Measurements from ENCODE around the gene APOBEC3A.

The APOBEC3A gene

DNA sequence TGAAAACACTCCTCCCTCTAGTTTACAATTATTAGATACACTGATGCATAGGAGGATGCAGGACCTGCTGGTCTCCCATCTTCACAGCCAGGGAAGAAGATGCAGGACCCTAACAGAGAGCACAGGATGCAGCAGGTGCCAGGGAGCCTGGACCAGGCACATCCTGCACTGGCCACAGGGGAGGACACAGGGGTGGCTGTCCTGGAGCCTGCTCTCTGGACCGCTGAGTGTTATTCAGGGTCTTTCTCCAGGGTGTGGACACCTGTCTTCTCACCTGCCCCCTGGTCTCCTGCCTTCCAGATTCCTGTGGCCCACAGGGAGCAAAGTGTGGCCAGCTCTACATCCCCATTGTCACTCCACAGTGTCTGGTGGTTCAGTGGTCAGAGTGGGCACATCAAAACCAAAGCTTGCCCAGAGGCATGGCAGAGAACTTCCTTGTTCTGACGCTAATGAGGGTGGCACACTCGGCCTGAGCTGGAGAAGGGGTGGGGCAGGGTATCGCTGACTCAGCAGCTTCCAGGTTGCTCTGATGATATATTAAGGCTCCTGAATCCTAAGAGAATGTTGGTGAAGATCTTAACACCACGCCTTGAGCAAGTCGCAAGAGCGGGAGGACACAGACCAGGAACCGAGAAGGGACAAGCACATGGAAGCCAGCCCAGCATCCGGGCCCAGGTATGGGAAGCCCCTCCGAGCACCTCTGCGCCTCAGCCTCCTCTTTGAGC lies at the start of gene APOBEC3A:
Gene APOBEC3A, plus strand, starts transcription at position 564 of the 725 bp plus-strand sequence. Its CDS starts 83 bp downstream, at position 647.
- DNase-seq: peak; percentile 60

DNA sequence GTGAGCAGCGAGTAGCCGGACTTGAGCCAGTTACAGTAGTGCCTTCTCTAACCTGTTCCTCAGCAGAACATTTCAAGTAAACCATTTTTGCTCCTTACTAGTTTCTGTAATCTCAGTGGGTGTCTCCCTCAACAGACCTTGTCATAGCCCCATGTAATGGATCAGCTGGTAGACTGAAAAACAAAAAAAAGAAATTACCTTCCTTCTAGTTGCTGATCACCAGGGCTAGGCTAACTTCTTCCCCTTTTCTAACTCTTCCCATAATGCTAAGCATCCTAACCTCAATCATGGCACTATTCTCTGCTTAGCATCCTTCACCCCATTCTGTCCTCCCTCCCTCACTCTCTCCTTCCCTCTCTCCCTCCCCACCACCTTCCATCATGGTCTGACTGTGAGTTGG lies 49.6 kb upstream of the APOBEC3A start:
- no peak for DNase-seq

DNA sequence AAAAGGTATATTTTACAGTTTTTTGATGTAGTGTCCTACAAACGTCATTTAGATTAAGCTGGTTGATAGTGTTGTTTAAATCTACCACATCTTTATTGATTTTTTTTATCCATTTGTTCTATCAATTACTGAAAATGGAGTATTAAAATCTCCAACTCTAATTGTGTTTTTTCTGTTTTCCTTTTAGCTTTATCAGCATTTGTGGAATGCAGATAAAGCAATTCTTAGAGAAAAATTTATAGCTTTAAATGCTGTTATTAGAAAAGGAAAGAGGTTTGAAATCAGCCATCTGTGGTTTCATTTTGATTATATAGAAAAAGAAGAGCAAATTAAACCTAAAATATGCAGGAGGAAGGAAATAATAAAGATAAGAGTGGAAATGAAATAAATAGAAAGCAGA lies 46.0 kb upstream of the APOBEC3A start:
- DNase-seq: no peak

DNA sequence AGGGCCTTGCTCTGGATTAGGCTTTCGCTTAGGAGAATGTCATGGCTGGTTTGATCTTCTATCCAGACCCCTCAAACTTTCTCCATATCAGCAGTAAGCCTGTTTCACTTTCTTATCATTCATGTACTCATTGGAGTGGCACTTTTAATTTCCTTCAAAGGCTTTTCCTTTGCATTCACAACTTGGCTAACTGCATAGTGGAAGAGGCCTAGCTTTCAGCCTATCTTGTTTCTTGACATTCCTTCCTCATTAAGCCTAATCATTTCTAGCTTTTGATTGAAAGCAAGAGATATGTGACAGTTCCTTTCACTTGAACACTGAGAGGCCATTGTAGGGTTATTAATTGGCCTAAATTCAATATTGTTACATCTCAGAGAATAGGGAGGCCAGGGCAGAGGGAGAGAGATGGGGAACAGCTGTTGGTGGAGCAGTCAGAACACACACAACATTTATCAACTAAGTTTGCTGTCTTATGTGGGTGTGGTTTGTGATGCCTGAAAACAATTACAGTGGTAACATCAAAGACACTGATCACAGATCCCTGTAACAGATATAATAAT lies 37.7 kb upstream of the APOBEC3A start:
- no peak for DNase-seq

DNA sequence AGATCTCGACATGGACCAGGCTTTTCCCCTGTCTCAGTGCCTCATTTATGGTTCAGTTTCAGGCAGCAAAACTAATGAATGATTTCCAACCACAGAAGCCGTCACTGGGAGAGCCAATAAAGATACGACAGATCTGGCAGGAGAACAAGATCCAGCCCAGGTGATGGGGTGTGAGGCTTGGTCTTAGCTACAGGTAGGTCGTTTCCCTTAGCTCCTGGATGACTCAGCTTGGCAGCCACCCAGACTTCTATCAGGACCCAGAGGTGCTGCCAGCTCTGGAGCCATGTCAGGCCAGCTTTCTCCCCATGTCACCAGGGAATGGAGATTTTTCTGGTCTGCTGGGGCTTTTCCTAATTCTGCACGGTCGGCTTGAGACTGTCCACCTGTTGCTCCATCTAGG lies 36.3 kb upstream of the APOBEC3A start:
- no peak for DNase-seq

DNA sequence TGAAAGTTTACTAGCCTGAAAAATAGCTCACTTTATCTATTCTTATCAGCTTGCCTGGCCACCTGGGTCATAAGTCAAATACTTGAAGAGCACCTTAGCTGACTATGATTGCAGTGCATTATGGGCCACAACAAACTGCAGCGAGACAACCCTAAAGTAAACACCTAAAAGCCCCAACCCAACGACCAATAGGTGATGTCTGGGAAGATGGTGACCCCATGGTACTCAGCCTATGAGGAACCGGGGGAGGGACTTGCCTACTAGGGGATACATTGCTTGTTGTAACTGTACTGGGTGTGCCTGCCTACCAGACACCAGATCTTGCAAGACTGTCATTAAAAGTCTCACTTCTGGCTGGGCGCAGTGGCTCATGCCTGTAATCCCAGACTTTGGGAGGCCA lies 35.6 kb upstream of the APOBEC3A start:
- no peak for DNase-seq

DNA sequence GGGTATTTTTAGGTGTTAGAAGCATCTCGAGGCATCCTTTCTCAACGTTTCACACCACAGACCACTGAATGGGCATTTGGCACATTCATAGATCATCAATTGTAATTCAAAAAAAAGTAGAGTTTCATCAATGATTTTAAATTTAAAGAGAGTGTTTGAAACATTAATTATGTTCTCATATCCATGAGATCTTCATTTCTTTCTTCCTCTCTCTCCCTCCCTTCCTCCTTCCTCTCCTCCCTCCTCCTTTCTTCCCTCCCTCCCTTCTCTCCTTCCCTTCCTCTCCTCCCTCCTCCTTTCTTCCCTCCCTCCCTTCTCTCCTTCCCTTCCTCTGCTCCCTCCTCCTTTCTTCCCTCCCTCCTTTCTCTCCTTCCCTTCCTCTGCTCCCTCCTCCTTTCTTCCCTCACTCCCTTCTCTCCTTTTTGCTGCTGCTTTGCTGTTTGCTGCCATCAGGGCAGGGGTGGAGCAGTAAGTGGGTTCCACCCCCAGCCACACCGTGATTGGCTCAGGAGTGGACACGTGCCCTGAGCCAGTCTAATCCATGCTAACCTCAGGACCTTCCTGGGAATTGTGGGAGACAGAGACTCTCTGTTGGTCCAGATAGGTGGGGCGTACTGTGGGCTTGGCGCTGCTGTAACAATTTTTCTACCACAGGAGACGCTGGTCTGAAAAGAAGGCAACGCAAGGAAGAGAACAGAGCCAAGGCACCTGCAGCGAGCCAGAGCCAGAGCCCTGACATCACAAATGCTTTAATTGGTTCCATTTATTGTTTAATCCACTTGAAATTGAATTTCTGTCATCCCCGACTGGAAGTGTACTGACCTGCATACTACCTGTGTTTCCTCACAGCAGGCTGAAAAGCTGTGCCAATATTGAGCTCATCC lies 33.7 kb upstream of the APOBEC3A start:
- no peak for DNase-seq

DNA sequence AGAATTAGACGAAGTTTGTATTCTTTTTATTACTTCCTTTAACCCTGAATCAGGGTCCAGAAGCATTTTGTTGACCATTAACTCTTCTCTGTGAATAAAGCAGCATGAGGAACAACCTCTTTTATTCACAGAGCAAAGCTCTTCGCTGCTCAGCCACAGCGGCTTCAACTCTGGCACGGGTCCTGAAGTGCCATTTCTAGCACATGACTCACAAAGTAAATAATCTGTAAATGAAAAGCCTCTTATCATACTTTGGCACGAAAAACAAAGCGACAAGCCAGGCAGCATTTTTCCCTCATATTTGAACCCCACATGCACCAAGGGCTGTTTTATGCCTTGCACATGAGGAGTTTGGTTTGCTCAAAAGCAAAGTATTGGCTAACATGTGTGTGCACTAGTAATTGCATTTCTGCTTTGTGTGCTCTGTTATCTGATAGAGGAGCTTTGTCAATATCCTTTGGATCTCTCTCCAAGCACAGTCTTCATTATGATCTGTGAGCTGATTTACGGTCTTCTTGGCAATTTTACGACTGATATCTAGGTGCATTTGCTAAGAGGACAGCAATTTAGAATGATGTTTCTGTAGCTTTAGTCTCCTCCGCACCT lies 33.0 kb upstream of the APOBEC3A start:
- no peak for DNase-seq

DNA sequence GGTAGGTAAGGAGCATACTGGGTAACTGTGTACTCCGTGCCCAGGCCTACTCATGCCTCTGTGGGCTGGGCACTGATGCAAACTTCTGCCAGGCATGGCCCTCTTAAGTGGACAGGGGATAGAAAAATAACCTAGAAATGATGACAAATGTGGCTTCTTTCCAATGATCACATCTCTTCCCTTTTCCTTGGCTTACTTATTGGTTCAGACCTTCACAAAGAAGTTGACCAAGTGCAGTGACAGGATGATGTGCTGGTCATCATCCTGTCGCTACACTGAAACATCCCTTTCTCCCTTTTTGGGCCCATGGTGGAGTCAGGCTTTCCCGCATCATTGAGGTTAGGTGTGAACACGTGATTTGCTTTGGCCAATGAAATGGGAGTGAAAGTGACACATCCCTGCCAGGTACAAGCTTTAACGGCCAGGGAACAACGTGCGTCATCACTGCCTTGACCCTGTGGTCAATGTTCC lies 31.8 kb upstream of the APOBEC3A start:
- no peak for DNase-seq

DNA sequence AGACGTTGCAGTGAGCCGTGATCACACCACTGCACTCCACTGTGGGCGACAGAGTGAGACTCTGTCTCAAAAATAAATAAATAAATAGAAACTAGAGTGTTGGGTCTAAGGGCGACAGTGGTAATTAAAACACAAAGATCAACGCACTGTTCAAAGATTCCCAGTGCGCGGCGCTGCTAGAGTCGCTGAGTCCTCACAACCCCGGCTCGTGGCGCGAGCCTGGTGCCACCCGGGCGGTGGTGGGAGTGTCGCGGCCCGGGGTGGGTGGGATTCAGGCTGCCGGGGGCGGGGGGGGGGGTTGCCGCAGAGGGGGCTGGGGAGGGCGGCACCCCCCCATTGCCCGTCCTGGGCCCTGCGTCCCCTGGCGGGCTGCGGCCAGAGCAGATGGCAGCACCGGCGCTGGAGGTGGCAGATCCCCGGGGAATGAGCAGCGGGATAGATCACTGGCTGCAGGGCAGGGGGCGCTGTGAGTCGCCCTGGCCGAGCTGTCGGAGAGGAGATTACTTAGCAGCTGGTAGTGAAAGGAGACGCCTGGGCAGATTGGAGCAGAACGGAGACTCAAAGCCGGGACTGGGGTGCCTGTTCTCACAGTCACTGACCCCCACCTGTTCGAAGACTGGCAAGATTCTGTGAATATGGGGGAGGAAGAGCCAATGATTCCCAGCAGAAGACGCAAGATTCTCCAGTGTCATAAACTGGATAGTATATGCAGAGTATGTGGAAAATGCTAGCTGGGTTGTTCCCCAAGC lies 30.2 kb upstream of the APOBEC3A start:
- DNase-seq: peak; percentile 83

DNA sequence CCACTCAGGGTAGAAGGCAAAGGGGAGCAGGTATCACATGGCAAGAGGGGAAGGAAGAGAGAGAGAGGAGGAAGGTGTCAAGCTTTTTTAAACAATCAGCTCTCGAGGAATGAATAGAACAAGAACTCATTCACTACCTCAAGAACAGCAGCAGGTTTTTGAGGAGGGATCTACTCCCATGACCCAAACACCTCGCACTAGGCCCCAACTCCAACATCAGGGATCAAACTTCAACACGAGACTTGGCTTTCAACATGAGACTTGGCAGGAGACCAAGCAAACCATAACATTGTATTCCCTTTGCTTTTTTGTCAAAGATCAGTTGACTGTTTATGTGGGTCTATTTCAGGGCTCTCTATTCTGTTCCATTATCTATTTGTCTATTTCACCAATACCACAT lies 26.9 kb upstream of the APOBEC3A start:
- DNase-seq: no peak

DNA sequence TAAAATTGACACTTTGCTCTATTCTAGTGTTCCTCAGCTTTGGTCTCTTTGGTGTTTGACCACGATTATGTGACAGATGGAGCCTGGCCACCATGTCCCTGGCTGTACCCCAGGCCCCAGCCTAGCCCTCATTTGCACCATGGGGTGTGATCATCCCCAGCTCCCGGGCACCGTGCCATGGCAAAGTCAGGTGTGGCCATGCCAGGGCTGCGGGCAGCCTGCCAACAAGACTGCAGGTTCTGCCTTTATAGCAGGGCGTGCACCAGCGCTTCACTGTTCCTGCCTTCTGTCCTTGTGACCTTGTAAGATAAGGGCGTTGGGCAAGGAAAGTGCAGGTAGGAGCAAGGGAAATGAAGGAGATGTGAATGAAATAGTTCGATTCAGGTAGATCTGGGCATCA lies 22.4 kb upstream of the APOBEC3A start:
- DNase-seq: no peak

DNA sequence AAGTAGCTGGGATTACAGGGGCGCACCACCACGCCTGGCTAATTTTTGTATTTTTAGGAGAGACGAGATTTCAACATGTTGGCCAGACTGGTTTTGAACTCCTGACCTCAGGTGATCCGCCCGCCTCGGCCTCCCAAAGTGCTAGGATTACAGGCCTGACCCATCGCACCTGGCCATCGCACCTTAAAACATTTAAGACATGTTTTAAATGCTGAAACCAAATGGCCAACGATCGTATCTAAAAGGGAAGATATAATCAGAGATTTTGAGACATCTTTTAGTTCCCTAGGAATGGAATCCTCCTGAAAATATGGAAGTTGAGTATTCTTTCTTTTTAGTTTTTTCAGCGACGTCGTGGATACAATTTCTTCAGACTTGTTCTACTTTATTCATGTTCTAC lies 21.8 kb upstream of the APOBEC3A start:
- no peak for DNase-seq

DNA sequence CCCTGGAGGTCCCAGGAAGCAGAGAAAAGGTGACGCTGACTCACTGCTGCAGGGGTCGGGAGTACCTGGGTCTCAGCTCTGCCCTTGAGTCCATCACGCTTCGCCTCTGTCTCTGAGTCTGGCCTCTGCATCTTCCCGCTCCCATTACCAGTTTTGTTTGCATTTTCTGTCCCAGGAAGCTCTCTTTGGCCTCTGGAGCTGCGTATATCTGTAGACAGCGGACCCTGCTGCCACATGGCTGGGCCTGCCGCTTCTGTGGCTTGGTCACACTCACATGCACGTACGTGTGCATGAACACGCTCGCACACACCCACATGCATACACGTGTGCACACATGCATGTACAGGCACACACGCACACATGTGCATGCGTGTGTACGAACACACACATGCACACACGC lies 20.8 kb upstream of the APOBEC3A start:
- DNase-seq: no peak

DNA sequence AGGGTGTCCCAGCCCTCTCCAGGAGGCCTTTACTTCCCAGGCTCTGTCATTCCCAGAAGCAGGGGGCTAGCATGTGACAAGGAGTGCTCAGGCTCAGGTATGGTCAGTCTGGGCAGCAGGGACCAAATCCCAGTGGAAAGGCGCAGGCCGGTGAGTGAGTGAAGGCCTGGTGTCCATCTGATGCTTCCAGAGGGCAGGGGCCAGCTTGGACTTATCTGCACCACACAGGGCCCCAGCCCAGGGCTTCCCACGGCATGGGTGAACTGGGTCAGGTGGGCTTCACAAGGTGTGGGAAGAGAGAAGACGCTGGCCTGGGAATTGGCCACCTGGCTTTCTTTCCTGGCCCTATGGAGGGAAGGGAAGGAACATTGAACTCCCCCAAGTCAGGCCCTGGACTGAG lies 20.4 kb upstream of the APOBEC3A start:
- no peak for DNase-seq

DNA sequence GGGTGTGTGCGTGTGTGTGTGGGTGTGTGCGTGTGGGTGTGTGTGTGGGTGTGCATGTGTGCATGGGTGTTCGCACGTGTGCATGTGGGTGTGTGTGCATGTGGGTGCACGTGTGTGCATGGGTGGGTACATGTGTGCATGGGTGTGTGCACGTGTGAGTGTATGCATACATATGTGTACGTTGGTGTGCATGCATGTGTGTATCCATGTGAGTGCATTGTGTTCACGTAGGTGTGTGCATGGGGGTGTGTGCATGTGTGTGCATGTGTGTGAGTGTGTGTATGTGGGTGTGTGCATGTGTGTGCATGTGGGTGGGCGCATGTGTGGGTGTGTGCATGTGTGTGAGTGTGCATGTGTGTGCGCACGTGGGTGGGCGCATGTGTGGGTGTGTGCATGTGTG lies 19.9 kb upstream of the APOBEC3A start:
- no peak for DNase-seq

DNA sequence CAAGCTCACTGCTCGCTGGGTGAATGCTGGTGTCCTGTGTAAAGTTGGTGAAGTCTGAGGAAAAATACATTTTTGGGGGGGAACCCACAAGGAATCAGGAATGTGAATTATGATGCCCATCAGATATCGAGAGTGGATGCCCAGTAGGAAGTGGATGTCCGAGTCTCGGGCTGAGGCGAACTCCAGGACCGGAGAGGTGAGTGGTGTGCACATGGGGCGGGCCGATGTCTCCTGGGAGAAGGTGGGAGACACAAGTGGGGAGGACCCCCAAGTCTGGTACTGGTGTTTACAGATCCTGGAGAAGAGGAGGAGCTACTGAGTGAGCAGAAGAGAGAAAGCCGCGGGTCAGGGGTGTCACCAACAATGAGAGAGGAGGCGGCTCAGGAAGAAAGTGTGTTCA lies 19.2 kb upstream of the APOBEC3A start:
- no peak for DNase-seq

DNA sequence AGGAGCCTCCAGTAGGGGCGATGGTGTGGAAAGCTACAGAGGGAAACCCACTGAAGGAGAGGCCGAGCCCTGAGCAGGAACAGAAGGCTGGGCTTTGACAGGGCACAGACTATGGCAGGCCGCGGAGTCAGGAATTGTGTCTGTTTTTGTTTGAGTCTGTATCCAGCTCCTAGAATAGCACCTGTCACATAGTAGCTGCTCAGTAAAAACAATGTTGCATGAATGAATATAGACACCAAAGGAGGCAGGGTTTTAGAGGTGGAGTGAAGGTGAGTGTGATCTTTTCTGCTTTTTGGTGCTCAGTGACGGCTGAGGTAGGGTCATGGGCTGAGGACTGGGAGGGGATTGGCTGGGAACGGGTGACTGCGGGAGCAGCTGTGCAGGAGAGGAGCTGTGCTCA lies 18.5 kb upstream of the APOBEC3A start:
- no peak for DNase-seq

DNA sequence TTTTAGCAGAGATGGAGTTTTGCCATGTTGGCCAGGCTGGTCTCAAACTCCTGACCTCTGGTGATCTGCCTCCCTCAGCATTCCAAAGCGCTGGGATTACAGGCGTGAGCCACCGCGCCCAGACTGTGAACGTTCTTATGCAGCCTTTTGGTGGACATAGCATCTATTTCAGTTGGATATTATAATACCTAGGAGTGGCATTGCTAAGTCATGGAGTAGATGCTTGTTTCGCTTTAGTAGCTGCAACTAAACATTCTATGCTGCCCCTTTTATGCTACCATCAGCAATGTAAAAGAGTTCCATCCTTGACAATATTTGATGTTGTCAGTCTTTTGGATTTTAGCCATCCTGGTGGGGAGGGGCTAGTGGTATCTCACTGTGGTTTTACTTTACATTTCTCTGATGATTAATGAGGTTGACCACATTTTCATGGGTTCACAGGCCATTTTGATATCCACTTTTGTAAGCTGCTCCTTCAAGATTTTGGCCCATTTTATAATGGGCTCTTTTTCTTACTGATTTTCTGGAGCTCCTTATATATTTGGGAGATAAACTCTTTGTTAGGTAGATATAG lies 16.5 kb upstream of the APOBEC3A start:
- DNase-seq: no peak

DNA sequence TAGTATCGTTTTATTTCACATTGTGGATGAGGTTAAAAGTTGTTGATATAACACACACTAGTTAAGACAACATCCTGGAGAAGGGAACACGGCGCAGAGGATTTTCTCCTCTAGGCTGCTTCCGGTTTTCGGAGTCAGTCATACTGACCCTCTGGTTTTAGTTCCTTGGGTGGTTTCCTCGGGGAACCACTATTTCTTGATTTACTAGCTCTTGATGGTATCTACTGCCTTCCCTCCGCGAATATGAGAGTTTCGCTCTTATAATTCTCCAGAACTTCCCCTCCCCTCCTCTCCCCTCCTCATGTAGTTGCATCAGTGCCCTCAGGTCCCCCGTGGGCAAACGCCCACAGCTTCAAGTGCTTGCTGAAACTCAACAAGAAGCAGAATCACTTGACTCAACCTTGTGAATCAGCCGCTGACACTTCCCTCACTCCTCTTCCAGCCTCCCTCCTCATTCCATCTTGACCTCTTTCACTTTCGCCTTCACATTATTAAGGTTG lies 15.9 kb upstream of the APOBEC3A start:
- peak; percentile 89 for DNase-seq

DNA sequence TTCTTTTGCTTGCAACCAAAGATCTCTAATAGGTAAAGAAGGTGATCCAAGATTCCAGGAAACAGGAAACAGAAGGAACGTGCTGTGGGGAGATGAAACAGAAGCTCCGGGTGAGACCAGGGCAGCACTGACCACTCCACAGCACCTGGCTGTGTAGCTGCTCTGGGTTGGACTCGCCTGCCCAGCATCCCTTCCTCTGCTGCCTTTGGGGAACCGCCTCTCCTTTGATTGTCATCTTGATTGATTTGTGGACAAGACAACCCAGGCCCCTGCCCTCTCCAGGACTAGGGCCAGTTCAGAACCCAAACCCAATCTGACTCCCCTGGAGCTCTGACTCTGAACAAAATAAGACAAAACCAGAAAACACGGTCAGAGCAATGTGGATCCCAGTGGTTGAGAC lies 14.7 kb upstream of the APOBEC3A start:
- DNase-seq: no peak

DNA sequence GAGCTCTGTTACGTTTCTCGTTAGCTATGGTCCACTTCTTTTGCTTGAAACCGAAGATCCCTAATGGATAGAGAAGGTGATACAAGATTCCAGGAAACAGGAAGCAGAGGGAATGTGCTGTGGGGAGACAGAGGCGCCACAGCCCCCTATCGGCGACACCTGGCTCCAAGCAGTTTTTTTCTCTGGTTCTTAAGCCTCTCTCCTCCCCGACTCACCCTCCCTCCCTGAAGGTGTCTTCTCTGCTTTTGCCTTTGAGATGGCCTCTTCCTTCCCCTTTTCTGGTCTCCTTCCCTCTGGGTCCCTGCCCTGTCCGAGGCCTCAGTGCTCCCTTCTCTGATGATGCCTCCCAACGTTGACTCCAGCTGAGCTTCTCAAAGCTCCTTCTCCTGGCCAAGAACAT lies 14.2 kb upstream of the APOBEC3A start:
- DNase-seq: no peak

Measured in activated effector memory CD4-positive, alpha-beta T cell treated with anti-CD3 and anti-CD28 coated beads, Interleukin-2, amount 50 U/mL, for 16 hours (primary cell).